CD14-positive monocyte (primary cell): ENCODE results near the gene FAAH2. TPM values are rescaled to one million over a fixed set of nuclear protein-coding genes. Genes with fewer than 3 reads are reported as not detected.

Experiments
- DNase-seq, 3 donors: peaks; one replicate each; pipeline ENCODE4 v3.0.0-alpha.2; 2011 to 2022
- H2AFZ ChIP-seq: 2 replicates; pipeline ENCODE4 v1.6.0; 2012; ENCODE audit warnings: mild to moderate bottlenecking, low read depth, low read length, inconsistent platforms; ENCODE audit not compliant: insufficient read depth, poor library complexity, severe bottlenecking
- H3K27ac ChIP-seq, 2 donors: 1 replicate in 1 of 2; 2 replicates in 1 of 2; pipeline ENCODE4 v1.5.1; 2012 to 2013; ENCODE audit warnings: low read length in 2 of 2, control low read depth in 1 of 2, inconsistent platforms in 1 of 2, low read depth in 1 of 2, mild to moderate bottlenecking in 1 of 2
- H3K27me3 ChIP-seq, 2 donors: one replicate each; pipeline versions ENCODE4 v1.6.0 to v1.6.1; 2011 to 2013; ENCODE audit warnings: low read length in 2 of 2; ENCODE audit not compliant: control insufficient read depth in 2 of 2, insufficient read depth in 2 of 2
- H3K36me3 ChIP-seq, 2 donors: replicated peaks in 1 of 2; 1 replicate in 1 of 2; 2 replicates in 1 of 2; pipeline versions ENCODE4 v1.5.1 to v1.6.1; 2012 to 2013; ENCODE audit warnings: low read length in 2 of 2, control low read depth in 1 of 2, inconsistent platforms in 1 of 2, mild to moderate bottlenecking in 1 of 2; ENCODE audit not compliant: insufficient read depth in 2 of 2, control insufficient read depth in 1 of 2
- H3K4me1 ChIP-seq, 2 donors: 1 replicate in 1 of 2; 2 replicates in 1 of 2; pipeline versions ENCODE4 v1.5.1 to v1.6.1; 2012 to 2013; ENCODE audit warnings: low read length in 2 of 2, control low read depth in 1 of 2, inconsistent platforms in 1 of 2, mild to moderate bottlenecking in 1 of 2, moderate library complexity in 1 of 2; ENCODE audit not compliant: insufficient read depth in 2 of 2, control insufficient read depth in 1 of 2
- H3K4me2 ChIP-seq: replicated peaks from 2 replicates; pipeline ENCODE3; 2012; ENCODE audit warnings: low read length, moderate library complexity, mild to moderate bottlenecking; ENCODE audit not compliant: poor library complexity, severe bottlenecking; ENCODE audit errors: extremely low read depth
- H3K4me3 ChIP-seq, 3 experiments: fragments of 200-600 bp in 1 of 3; sonication (generic) in 1 of 3; replicated peaks in 1 of 3; 1 replicate in 2 of 3; 2 replicates in 1 of 3; pipeline ENCODE4 v1.5.1; 2011 to 2013; ENCODE audit warnings: low read length in 3 of 3, mild to moderate bottlenecking in 3 of 3, control low read depth in 2 of 3, low read depth in 2 of 3, inconsistent platforms in 1 of 3, moderate library complexity in 1 of 3
- H3K79me2 ChIP-seq: 2 replicates; pipeline ENCODE4 v1.6.0; 2012; ENCODE audit warnings: mild to moderate bottlenecking, control low read depth, inconsistent platforms, low read length, moderate library complexity; ENCODE audit not compliant: insufficient read depth
- H3K9ac ChIP-seq: 2 replicates; pipeline ENCODE4 v1.6.0; 2017; ENCODE audit warnings: low read length, mild to moderate bottlenecking; ENCODE audit not compliant: insufficient read depth, poor library complexity, severe bottlenecking
- H3K9me3 ChIP-seq, 2 donors: replicated peaks in 1 of 2; 1 replicate in 1 of 2; 2 replicates in 1 of 2; pipeline versions ENCODE4 v1.5.1 to v1.6.1; 2012 to 2013; ENCODE audit warnings: low read length in 2 of 2, control low read depth in 1 of 2; ENCODE audit not compliant: control insufficient read depth in 1 of 2, insufficient read depth in 1 of 2
- H4K20me1 ChIP-seq: 2 replicates; pipeline ENCODE4 v1.6.0; 2012; ENCODE audit warnings: mild to moderate bottlenecking, low read length, control low read depth, moderate library complexity; ENCODE audit not compliant: insufficient read depth
- H3K27ac Mint-ChIP-seq, 7 donors: one replicate each; pipeline ENCODE4 v1.8.0; 2020; ENCODE audit warnings: mild to moderate bottlenecking in 7 of 7, mixed read lengths in 7 of 7, moderate library complexity in 6 of 7, inconsistent platforms in 2 of 7
- H3K27me3 Mint-ChIP-seq, 3 donors: one replicate each; pipeline ENCODE4 v1.8.0; 2021 to 2022; ENCODE audit warnings: low read depth in 3 of 3, mild to moderate bottlenecking in 3 of 3, mixed read lengths in 3 of 3, moderate library complexity in 3 of 3, inconsistent platforms in 1 of 3
- H3K36me3 Mint-ChIP-seq, 2 donors: one replicate each; pipeline ENCODE4 v1.8.0; 2020; ENCODE audit warnings: mixed read lengths in 2 of 2, inconsistent platforms in 1 of 2, mild to moderate bottlenecking in 1 of 2
- H3K4me1 Mint-ChIP-seq: one replicate; pipeline ENCODE4 v1.8.0; 2020; ENCODE audit warnings: mild to moderate bottlenecking, mixed read lengths
- H3K4me3 Mint-ChIP-seq, 2 donors: one replicate each; pipeline ENCODE4 v1.8.0; 2020; ENCODE audit warnings: mild to moderate bottlenecking in 2 of 2, mixed read lengths in 2 of 2, moderate library complexity in 1 of 2
- H3K9me3 Mint-ChIP-seq, 7 donors: one replicate each; pipeline ENCODE4 v1.8.0; 2020 to 2022; ENCODE audit warnings: mixed read lengths in 7 of 7, mild to moderate bottlenecking in 6 of 7, moderate library complexity in 6 of 7, inconsistent platforms in 2 of 7
- WGBS: methylation state at CpG from one replicate; pipeline ENCODE4 v1.1.5; 2013; ENCODE audit warnings: missing lambda C conversion rate; ENCODE audit not compliant: insufficient coverage; 5-methylcytosine and 5-hydroxymethylcytosine counted together
- intact Hi-C, 2 donors: fragments of 100-400 bp; cut with micrococcal nuclease; formaldehyde crosslinking; loops; one replicate each; pipeline versions ENCODE4 v1.15.0 to v1.15.1; 2023
- polyA plus RNA-seq, 3 donors: library from polyadenylated mRNA; depleted of rRNA in 1 of 3; unstranded in 2 of 3; stranded (reverse) in 1 of 3; fragments of 300-500 nt in 2 of 3; fragments of >200 nt in 1 of 3; fragmentation: Illumina TruSeq in 2 of 3; gene quantifications; 1 replicate in 2 of 3; 2 replicates in 1 of 3; pipeline ENCODE4 v1.2.3, GENCODE V29; 2012 to 2021
- TF ChIP-seq, protein P1 (sequence below): fragments of 200-600 bp; IDR thresholded peaks from one replicate; pipeline ENCODE4 v1.8.0; 2022; ENCODE audit warnings: antibody characterized with exemption, mild to moderate bottlenecking

FAAH2 gene
- polyA plus RNA-seq, 3 donors: not detected

DNA sequence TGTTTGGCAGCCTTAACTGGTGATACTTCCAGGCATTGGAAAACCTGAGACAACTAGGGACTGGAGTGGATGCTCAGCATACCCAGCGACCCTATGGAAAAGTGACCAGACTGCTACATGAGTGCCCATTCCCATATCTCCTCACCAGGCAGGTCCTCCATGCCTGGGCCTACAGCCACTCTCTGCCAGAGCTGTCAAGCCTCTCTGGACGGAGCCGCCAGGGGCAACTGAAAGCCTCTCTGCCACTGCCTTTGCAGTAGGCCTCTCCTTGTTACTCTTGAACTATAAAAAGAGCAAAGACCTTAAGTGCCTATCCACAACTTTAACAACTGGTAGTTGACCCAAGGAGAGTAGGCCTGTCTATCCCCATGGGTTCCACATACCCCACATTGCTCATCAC is 20.2 kb upstream of the FAAH2 start:
- Mint-ChIP-seq H3K4me1 (no peaks in the 10 kb centered on the region), H3K9me3 (peaks cover 1 to 34% (median 14%) of the 10 kb centered on the region in 7 donors), H3K27ac (no peak overlapping the region), H3K4me3 (no peak overlapping the region), H3K27me3 (no peaks in the 10 kb centered on the region), H3K36me3 (no peaks in the 10 kb centered on the region)
- Histone ChIP-seq H3K4me3 (no peak overlapping the region), H3K27me3 (no peaks in the 10 kb centered on the region), H3K27ac (no peak overlapping the region), H2AFZ (no peak overlapping the region), H3K4me2 (no peak overlapping the region), H3K9me3 (peaks cover 22 to 39% of the 10 kb centered on the region in 2 donors), H4K20me1 (no peaks in the 10 kb centered on the region), H3K36me3 (no peaks in the 10 kb centered on the region), H3K79me2 (no peaks in the 10 kb centered on the region), H3K9ac (no peak overlapping the region), H3K4me1 (no peaks in the 10 kb centered on the region)
- intact Hi-C loops: no loop called here
- no peak for DNase-seq
- WGBS: no CpG with 5 or more reads among the region's 3 CpGs
- TF ChIP-seq, protein P1, sequence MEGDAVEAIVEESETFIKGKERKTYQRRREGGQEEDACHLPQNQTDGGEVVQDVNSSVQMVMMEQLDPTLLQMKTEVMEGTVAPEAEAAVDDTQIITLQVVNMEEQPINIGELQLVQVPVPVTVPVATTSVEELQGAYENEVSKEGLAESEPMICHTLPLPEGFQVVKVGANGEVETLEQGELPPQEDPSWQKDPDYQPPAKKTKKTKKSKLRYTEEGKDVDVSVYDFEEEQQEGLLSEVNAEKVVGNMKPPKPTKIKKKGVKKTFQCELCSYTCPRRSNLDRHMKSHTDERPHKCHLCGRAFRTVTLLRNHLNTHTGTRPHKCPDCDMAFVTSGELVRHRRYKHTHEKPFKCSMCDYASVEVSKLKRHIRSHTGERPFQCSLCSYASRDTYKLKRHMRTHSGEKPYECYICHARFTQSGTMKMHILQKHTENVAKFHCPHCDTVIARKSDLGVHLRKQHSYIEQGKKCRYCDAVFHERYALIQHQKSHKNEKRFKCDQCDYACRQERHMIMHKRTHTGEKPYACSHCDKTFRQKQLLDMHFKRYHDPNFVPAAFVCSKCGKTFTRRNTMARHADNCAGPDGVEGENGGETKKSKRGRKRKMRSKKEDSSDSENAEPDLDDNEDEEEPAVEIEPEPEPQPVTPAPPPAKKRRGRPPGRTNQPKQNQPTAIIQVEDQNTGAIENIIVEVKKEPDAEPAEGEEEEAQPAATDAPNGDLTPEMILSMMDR: no peak

DNA sequence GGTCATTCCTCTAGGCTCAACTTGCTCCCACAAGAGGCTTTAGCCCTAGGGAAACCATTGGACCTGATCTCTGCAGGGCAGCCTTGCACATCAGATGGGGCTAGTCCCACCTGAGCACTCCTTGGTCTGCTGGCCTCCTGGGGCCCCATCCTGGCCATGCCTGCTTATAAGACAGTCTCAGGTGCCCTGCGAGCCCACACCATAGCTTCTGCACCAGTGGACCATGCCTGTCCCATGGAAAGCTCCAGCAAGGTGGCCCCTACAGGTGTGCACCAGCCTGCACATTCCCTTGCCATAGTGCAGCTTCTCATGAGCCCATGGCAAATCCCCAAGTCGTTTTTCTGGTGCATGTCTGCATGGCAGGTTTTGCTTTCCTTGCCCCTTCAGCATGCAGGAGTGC is 19.6 kb upstream of the FAAH2 start:
- TF ChIP-seq, protein P1: no peak
- WGBS: no CpG with 5 or more reads among the region's 2 CpGs
- peaks cover 22 to 41% of the 10 kb centered on the region in 2 donors for H3K9me3 ChIP-seq
- Mint-ChIP-seq H3K27me3 (no peaks in the 10 kb centered on the region), H3K9me3 (peaks cover 1 to 34% (median 14%) of the 10 kb centered on the region in 7 donors), H3K36me3 (no peaks in the 10 kb centered on the region), H3K4me1 (no peaks in the 10 kb centered on the region), H3K27ac (no peak overlapping the region), H3K4me3 (no peak overlapping the region)
- H3K9ac ChIP-seq: no peak overlapping the region
- H3K36me3 ChIP-seq: no peaks in the 10 kb centered on the region
- no peak overlapping the region for H3K4me2 ChIP-seq
- no peaks in the 10 kb centered on the region for H4K20me1 ChIP-seq
- intact Hi-C loops: no loop called here
- no peaks in the 10 kb centered on the region for H3K4me1 ChIP-seq
- H2AFZ ChIP-seq: no peak overlapping the region
- no peaks in the 10 kb centered on the region for H3K79me2 ChIP-seq
- H3K27ac ChIP-seq: no peak overlapping the region
- H3K27me3 ChIP-seq: no peaks in the 10 kb centered on the region
- no peak for DNase-seq
- no peak overlapping the region for H3K4me3 ChIP-seq
